Activated T-cell treated with anti-CD3 and anti-CD28 coated beads for 1 hour (primary cell): ENCODE measurements around the gene DPF3.
"Not testable (repeated sequence)": the region's sequence is repeated elsewhere in the genome, so short reads cannot be mapped to it uniquely, and the experiment has no call there.

Source experiments
- DNase-seq: peaks from one replicate; pipeline ENCODE4 v3.0.0-alpha.2; 2020; ENCODE audit warnings: low read depth

Gene DPF3

DNA sequence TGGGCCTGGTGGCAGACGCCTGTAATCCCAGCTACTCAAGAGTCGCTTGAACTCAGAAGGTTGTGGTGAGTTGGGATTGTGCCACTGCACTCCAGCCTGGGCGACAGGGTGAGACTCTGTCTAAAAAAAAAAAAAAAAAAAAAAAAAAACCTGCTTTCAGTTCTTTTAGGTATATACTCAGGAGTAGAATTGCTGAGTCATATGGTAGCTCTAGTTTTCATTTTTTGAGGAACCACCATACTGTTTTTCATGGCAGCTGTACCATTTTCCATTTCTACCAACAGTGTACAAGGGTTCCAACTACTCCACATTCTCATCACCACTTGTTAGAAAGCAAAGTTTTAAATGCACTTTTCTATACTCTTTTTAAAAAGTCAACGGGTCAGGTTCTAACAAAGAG is 119.8 kb downstream of the DPF3 start:
- DNase-seq, result no peak

DNA sequence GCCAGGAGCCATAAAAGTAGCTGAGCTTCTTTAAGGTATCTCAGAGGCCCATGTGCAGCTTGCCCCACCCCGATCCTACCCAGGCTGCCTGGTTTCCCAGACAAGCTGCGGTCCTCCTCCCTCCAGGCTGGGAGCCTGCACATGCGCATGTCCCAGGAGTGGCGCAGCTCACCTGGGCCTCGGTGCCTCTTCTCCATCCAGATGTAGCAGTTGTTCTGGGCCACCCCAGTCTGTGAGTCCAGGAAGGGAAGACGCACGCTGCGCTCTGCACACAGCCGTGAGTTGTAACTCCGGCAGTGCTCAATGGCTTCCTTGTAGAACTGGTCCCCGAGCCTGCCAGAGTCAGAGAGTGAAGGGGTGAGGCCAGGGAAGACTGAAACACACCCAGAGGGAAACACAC is 122.3 kb downstream of the DPF3 start:
- no peak for DNase-seq

GRCh38 chr14:72766296-72766695 is 127.6 kb downstream of the DPF3 start:
- DNase-seq, result no peak

DNA sequence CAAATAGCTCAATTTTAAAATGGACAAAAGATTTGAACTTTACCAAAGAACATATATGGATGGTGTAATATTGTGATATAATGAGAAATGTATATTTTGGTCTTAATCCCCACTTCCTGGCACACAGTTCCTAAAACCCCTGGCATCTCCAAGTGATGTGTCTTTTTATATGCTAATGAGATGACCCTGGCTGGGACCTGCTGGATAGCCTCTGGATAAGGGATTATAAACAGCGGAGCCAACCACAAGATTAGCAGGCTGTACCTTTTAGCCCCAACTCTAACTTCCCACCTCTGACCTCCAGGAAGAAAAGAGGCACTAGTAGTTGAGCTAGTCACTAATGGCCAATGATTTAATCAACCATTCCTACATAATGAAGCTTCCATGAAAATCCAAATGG is 130.0 kb downstream of the DPF3 start:
- DNase-seq, result no peak

DNA sequence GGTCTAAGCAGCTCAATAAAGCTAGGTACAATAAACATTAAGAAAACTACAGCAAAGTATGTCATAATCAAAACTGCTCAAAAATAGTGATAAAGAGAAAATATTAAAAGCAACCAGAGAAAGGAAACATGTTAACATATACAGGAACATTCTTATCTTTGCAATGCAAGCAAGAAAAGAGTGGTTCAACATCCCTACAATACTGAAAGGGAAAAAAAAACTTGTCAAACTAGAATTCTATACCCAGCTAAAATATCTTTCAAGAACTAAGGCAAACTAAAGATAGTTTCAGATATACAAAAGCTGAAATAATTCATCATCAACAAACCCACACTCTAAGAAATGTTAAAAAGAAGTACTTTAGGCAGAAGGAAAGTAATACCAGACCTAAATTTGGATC is 134.2 kb downstream of the DPF3 start:
- DNase-seq, result no peak

DNA sequence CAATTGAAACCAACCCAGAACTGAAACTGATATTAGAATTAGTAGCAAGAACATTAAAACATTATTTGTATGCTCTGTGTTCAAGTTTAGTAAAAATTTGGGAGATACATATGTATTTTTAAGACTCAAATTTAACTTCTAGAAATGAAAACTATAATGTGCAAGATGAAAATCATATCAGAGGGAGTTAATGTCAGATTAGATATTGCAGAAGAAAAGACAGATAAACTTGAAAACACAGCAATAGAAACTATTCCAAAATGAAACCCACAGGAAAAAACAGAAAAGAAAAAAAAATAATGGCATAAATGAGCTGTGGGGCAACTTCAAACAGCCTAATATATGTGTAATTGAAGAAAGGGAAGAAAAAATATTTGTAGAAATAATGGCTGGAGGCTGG is 134.9 kb downstream of the DPF3 start:
- DNase-seq, result no peak

DNA sequence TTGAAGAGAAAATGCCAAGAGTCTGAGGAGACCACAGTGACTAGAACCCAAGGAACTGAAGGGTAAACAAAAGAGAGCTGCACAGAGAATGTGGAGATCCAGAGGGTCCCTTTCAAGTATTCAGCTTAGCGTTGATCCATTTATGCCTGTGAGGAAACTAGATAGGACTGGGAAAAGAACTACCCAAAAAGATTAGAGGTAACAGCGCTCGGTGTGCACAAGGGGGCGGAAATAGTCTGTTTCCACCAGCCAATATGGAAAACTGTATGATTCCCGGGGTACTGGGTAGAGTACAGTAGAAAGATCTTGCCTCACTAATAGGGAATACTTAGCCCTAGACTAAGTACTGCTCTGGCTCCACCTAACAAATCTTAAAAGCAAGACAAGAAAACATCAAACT is 135.5 kb downstream of the DPF3 start:
- DNase-seq, result no peak

DNA sequence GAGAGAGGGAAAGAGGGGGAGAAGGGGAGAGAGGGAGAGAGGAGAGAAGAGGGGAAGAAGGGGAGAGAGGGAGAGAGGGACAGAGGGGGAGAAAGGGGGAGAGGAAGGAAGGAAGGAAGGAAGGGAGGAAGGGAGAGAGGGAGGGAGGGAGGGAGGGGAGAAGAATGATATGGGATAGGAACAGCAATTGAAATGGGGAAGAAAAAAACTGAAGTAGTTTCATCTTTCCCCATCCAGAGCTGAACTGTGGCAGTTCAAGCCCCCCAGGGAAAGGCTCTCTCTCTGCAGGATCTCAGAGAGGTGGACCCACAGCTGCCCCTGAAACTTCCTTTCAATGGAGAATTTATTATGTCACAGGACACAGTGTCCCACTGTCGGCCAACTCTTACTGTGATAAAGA is 136.9 kb downstream of the DPF3 start:
- DNase-seq, result no peak

DNA sequence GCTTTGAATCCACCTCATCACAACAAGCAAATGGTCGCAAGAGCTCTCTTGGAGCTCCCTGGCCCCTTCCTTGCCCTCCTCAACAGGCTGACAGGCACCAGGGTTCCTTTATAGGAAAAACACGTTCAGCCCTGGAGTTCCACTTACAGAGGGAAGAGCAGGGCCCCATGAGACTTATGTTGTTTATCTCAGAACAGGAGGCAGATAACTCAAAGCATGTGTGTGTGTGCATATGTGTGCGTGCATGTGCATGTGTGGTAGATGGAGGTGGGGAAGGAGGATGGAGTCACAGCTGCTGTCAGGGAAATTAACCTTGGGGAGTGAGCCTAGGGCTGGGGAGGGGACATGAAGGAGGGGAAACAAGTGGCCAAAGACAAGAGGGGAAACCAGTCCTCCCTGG is 138.1 kb downstream of the DPF3 start:
- no peak for DNase-seq

- DNase-seq, result no peak
Measured at GRCh38 chr14:72754949-72755348, 139.0 kb downstream of the DPF3 start.

- no peak for DNase-seq
Measured at GRCh38 chr14:72753879-72754400, 140.0 kb downstream of the DPF3 start.

DNA sequence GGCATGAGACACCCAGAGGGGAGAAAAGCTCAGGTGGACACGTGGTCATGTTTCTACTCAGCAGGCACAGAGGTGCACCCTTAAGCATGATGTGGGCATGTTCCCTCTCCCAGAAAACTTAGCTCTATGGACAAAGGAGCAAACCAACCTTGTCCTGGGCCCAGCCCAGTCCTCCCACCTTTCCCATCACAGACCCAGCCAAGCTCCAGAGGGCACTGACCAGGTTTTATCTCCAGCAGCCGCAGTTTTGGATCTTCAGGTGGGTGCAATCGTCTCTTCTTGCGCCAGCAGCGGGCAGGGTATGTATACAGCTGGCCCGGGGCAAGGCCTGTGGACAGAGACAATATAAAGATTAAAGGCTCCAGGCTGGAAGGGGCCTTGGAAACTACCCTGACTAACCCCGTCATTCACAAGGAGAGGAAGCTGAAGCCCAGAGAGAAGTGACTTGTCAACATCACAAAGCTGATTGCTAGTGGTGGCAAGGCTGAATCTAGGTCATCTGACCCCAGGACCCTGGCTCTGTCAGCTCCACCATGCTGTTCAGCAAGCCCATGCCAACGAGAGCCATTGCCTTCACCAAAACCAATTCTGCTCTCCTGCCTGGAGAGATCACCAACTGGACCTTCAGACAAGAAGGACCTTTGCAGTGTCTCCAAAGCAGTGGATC is 140.7 kb downstream of the DPF3 start:
- DNase-seq, result no peak

GRCh38 chr14:72752034-72752412 is 141.9 kb downstream of the DPF3 start:
- no peak for DNase-seq

GRCh38 chr14:72751276-72752033 is 142.4 kb downstream of the DPF3 start:
- no peak for DNase-seq

DNA sequence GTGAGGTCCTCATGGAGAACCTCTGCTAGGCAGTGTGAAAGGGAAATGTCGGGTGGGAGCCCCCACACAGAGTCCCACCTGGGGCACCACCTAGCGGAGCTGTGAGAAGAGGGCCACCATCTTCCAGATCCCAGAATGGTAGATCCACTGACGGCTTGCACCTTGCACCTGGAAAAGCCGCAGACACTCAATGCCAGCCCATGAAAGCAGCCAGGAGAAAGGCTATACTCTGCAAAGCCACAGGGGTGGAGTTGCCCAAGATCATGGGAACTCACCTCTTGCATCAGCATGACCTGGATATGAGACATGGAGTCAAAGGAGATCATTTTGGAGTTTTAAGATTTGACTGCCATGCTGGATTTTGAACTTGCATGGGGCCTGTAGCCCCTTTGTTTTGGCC is 145.0 kb downstream of the DPF3 start:
- not testable (repeated sequence) for DNase-seq

- DNase-seq, result no peak
Measured at GRCh38 chr14:72747652-72748051, 146.2 kb downstream of the DPF3 start.

DNA sequence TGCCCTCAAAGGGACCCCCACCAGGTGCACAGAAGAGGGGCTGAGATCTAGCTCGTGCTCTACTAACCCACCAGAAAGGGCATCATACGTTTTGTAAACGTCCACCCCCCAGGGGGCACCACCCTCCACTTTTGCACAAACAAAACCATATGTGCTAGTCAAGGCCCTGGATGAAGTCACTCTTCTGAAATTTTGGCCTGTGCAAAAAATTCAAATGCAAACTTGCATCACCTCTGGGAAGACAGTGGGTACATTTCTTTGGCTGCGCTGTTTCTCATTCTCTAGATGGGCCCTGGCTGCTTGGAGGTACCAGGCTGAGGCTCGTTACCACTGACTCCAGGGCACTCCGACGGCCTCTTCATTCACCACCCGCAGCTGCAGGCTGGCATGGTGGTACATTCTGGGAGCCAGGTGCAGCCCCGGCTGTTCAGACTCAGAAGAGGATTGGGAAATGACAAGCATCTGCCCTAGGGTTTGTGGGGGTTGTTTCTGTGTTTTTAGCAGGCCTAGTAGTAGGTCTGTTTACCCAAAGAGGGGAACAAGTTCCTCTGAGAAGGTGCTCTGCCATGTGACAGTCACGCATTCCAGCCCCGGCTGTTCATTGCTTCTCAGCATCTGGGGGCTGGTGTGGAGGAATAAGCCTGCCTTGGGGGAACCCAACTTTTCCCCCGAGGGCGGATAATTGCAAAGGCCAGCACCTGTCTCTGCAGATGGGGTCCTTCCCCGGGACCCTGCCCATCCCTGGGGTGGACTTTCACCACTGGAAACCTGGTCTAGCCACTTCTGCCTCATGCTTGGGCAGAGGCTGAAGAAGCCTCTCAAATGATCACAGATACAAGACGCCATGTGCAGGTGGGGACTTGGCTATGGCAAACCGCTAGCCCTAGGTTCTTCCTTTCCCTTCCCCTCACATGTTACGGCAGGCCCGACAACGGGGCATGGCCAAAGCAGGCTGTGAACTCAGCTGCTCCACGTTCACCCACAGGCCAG is 147.6 kb downstream of the DPF3 start:
- no peak for DNase-seq

DNA sequence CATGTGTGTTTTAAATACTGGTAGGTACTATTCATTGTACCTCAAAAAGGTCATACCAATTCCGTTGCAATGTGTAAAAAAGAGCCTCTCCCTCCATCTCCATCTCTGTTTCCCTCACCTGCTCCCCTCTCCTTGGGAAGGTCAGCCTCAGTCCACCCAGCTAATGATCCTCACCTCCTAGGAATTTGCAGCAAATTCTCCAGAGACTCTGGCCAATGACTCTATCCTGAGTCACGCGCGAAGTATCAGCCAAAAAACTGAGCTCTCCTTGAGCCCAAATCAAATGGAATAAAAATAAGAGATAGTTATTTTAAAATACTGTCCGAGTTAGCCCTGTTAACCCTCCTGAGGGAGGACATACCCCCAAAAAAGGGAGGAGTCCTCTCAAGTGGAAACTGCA is 148.4 kb downstream of the DPF3 start:
- no peak for DNase-seq

DNA sequence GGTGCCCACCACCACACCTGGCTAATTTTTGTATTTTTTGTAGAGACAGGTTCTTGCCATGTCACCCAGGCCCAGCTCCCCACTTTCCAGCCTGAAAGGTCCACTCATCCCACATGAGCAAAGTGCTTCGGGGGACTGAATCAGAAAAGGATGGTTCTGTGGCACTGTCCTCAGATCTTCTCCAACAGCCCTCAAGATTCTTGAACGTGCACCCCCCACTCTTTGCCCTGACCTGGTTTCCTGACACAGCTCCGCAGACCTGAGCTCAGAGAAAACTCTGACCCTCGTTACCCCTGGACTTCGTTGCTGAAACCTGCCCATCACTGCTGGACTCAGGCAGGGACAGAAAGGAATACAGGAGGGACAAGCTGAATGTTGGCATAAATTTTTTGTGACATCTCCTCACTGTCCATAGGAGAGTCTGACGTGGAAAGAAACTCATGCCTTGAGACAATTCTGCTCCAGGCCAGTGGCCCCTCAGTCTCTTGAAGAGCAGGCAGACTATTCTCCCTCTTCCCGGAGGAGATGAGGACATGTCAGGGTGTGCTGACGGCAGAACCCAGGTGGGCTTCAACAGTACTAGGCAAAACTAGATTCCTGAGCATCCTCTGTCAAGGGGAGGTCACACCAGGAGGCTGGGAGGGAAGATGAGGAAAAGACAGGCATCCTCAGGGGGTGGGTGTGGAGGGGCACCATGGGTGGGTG is 149.3 kb downstream of the DPF3 start:
- DNase-seq, result no peak

DNA sequence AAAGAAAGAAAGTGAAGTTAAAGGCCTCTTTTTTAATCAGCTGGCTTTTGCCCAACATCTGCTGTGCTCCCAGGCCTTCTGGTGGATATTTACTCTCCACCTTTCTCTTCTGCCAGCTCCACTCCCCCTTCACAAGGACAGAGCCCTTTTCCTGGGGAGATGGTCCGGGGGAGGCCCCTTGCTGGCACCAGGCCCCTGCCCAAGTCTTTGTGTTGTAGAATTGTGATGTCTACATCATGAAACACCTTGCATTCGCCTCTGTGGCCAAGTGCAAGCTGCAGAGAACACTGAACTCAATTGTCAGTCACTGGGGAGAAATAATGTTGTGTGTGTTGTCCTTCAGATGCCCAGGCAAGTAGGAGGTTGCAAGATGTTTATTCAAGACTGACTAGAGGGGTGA is 150.3 kb downstream of the DPF3 start:
- DNase-seq, result no peak

DNA sequence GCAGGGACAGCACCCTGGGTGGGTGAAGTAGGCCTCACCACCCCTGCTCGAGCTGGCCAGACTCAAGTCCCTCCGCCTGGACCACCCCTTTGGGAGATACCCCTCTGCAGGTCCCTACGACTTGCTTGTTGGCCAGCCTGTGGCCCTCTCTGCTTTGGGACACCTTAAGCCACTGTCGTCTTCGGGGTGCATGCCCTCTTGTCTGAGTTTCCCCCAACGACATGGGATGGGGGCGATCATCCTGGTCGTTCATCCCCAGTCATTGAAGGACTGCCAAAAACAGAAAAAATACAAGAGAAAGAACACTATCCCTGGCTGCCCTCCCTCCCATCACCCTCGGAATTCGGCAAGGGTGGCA is 151.1 kb downstream of the DPF3 start:
- DNase-seq, result no peak
